HUES6 (cell line): Measurements from ENCODE around the gene TSTD2.
"Not testable (repeated sequence)": the region's sequence is repeated elsewhere in the genome, so short reads cannot be mapped to it uniquely, and the experiment has no call there.

ENCODE experiments used
- H3K27ac ChIP-seq: 2 replicates; pipeline ENCODE4 v1.7.0; 2013; ENCODE audit warnings: low read depth, mild to moderate bottlenecking, low read length, inconsistent platforms
- H3K27me3 ChIP-seq: 2 replicates; pipeline ENCODE4 v1.6.1; 2013; ENCODE audit warnings: low read length; ENCODE audit not compliant: control insufficient read depth, insufficient read depth
- H3K36me3 ChIP-seq: 2 replicates; pipeline ENCODE4 v1.6.1; 2013; ENCODE audit warnings: low read length; ENCODE audit not compliant: control insufficient read depth, insufficient read depth
- H3K4me1 ChIP-seq: 2 replicates; pipeline ENCODE4 v1.6.1; 2013; ENCODE audit warnings: low read length; ENCODE audit not compliant: control insufficient read depth, insufficient read depth
- H3K4me3 ChIP-seq: 2 replicates; pipeline ENCODE4 v1.5.1; 2013; ENCODE audit warnings: low read depth, low read length
- H3K9ac ChIP-seq: one replicate; pipeline ENCODE4 v1.6.1; 2013; ENCODE audit warnings: mild to moderate bottlenecking, low read length
- H3K9me3 ChIP-seq: 2 replicates; pipeline ENCODE4 v1.6.1; 2013; ENCODE audit warnings: low read depth, low read length; ENCODE audit not compliant: control insufficient read depth, insufficient read depth

Gene TSTD2

DNA sequence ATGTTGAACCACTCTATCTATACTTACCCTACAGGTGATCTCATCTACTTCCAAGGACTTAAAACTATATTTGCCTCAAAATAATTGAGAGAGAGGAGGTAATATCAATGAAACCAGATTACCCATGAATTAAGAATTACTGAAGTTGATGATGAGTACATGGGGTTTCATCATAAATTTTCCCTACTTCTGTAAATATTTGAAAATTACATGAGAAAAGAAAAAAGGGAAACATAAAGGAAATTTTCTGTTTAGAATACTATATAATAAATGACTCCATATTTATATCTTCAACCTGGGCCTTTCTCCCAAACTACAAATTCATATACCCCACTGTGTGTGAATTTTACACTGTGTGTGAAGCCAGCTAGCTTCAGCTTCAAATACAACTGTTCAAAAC, 2.6 kb downstream of the TSTD2 start:
- H3K9ac ChIP-seq: no peak overlapping the region
- peaks cover 16% of the 10 kb centered on the region for H3K4me1 ChIP-seq
- H3K27me3 ChIP-seq: no peaks in the 10 kb centered on the region
- no peak overlapping the region for H3K27ac ChIP-seq
- H3K9me3 ChIP-seq: no peaks in the 10 kb centered on the region
- peaks cover 17% of the 10 kb centered on the region for H3K36me3 ChIP-seq
- H3K4me3 ChIP-seq: no peak overlapping the region

DNA sequence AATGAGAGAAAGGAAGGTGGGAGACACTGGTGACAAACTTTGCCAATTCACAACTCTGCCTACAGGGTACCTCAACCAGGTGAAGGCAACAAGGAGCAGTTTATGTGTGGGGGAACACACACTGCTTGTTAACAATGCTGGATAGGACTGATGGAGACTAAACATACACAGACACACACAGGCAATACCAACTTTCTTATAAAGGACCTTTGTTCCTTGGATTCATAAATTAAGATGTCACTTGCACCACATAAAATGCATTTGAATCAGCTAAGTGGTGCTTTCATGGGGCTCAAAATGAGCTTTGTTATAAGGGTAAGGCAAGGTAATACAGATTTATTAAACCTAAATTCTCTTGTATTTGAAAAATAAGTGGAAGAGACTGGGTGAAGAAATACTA, 4.0 kb downstream of the TSTD2 start:
- Histone ChIP-seq H3K36me3 (peaks cover 31% of the 10 kb centered on the region), H3K4me3 (no peak overlapping the region), H3K9me3 (no peaks in the 10 kb centered on the region), H3K9ac (no peak overlapping the region), H3K4me1 (peaks cover 10% of the 10 kb centered on the region), H3K27ac (no peak overlapping the region), H3K27me3 (no peaks in the 10 kb centered on the region)

- Histone ChIP-seq H3K4me1 (peaks cover 10% of the 10 kb centered on the region), H3K36me3 (peaks cover 36% of the 10 kb centered on the region)
Observed at GRCh38 chr9:97628668-97629067, 4.5 kb downstream of the TSTD2 start.

GRCh38 chr9:97627624-97628023, 5.5 kb downstream of the TSTD2 start:
- no peak overlapping the region for H3K27ac ChIP-seq
- peaks cover 10% of the 10 kb centered on the region for H3K4me1 ChIP-seq
- no peak overlapping the region for H3K9ac ChIP-seq
- H3K27me3 ChIP-seq: no peaks in the 10 kb centered on the region
- peaks cover 46% of the 10 kb centered on the region for H3K36me3 ChIP-seq
- peaks cover 14% of the 10 kb centered on the region for H3K9me3 ChIP-seq
- H3K4me3 ChIP-seq: no peak overlapping the region

More at GRCh38 chr9:97628668-97629067, 4.5 kb downstream of the TSTD2 start:
- Histone ChIP-seq H3K27ac (no peak overlapping the region), H3K27me3 (no peaks in the 10 kb centered on the region), H3K9ac (no peak overlapping the region), H3K9me3 (peaks cover 5% of the 10 kb centered on the region), H3K4me3 (no peak overlapping the region)

DNA sequence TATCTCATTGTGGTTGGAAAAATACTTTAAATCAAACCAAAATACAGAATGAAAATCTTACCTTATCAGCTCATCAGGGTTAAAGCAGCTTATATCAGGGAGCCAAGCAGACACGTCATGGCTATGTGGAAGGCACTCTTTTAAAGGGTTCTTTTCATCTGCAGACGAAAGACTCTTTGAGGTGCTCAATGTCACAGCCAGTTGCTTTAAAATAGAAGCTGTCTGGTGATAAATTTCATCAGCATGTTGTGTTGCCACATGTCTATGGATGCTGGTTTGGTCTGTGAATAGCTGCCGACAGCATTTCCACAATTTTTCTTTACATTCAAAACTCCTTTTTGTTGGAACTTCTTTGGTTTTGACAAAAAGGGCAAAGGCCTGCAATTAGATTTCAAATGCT, 7.5 kb downstream of the TSTD2 start:
- no peak overlapping the region for H3K9ac ChIP-seq
- peaks cover 66% of the 10 kb centered on the region for H3K36me3 ChIP-seq
- H3K4me1 ChIP-seq: peaks cover 6% of the 10 kb centered on the region; the same call in 1 of the 2 replicates
- no peaks in the 10 kb centered on the region for H3K27me3 ChIP-seq
- peaks cover 29% of the 10 kb centered on the region for H3K9me3 ChIP-seq
- no peak overlapping the region for H3K4me3 ChIP-seq
- no peak overlapping the region for H3K27ac ChIP-seq

GRCh38 chr9:97623946-97624345, 9.2 kb downstream of the TSTD2 start:
- Histone ChIP-seq H3K36me3 (peaks cover 77% of the 10 kb centered on the region), H3K9me3 (peaks cover 31% of the 10 kb centered on the region), H3K4me3 (no peak overlapping the region)

GRCh38 chr9:97622483-97622882, 10.7 kb downstream of the TSTD2 start:
- H3K4me1 ChIP-seq, H3K4me3 ChIP-seq, H3K27ac ChIP-seq, H3K27me3 ChIP-seq, H3K9ac ChIP-seq: not testable (repeated sequence)
- peaks cover 91% of the 10 kb centered on the region for H3K36me3 ChIP-seq
- peaks cover 31% of the 10 kb centered on the region for H3K9me3 ChIP-seq

More at GRCh38 chr9:97623946-97624345, 9.2 kb downstream of the TSTD2 start:
- peaks cover 3% of the 10 kb centered on the region; the same call in 1 of the 2 replicates for H3K4me1 ChIP-seq
- H3K9ac ChIP-seq: no peak overlapping the region
- H3K27me3 ChIP-seq: no peaks in the 10 kb centered on the region
- H3K27ac ChIP-seq: no peak overlapping the region

- not testable (repeated sequence) for H3K4me3 ChIP-seq, H3K27me3 ChIP-seq, H3K9ac ChIP-seq, H3K27ac ChIP-seq, H3K4me1 ChIP-seq
- Histone ChIP-seq H3K9me3 (peaks cover 31% of the 10 kb centered on the region), H3K36me3 (peaks cover 77% of the 10 kb centered on the region)
Observed at GRCh38 chr9:97620063-97620462, 13.1 kb downstream of the TSTD2 start.

- Histone ChIP-seq H3K9me3 (peaks cover 21% of the 10 kb centered on the region), H3K9ac (no peak overlapping the region), H3K4me1 (no peaks in the 10 kb centered on the region), H3K36me3 (peaks cover 69% of the 10 kb centered on the region), H3K4me3 (no peak overlapping the region), H3K27me3 (no peaks in the 10 kb centered on the region), H3K27ac (no peak overlapping the region)
Observed at GRCh38 chr9:97617939-97618416, 15.2 kb downstream of the TSTD2 start.

- Histone ChIP-seq H3K9me3 (0 out of 2 replicates have a peak, but pooled peaks cover 2% of the 10 kb centered on the region), H3K27me3 (no peaks in the 10 kb centered on the region), H3K9ac (no peak overlapping the region), H3K36me3 (peaks cover 65% of the 10 kb centered on the region), H3K27ac (no peak overlapping the region), H3K4me3 (no peak overlapping the region), H3K4me1 (no peaks in the 10 kb centered on the region)
Observed at GRCh38 chr9:97615439-97616072, 17.6 kb downstream of the TSTD2 start.

DNA sequence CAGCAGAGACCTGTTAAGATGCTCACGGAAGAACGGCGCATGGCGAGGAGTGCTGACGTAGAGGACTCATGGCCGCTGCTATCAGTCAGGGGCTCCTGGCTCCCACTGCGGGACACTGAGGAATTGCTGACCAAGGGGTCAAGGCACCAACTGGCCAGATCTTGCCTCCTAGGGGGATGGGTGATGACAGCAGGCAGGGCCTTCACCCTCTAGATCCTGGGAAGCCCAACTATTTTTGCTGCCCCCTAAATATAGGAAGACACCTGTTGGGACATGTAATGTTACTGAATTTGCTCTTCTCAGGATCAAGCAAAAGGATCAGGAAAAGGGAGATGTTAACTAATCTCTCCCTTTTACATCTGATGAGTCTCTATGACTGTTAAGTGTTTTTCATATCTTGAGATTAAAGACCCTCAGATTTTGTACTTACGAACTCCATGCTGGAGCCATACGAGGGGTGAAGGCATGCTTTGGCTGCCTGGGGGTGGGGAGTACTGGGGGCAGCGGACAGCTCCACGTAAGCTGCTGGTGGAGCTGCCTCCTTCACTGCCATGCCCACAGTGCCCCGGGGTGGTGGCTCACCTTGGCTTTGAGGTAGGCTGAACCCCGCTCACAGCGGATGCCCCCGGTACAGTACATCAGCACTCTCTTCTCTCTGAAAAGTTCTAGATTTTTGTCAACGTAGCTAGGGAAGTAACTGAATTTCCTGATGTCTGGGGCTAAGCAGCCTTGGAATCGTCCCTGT, 28.1 kb downstream of the TSTD2 start:
- Histone ChIP-seq H3K27me3 (no peaks in the 10 kb centered on the region), H3K4me3 (no peak overlapping the region), H3K9me3 (no peaks in the 10 kb centered on the region), H3K9ac (no peak overlapping the region), H3K27ac (no peak overlapping the region), H3K4me1 (no peaks in the 10 kb centered on the region), H3K36me3 (peaks cover 83% of the 10 kb centered on the region)
